Measurements from ENCODE around the gene DYNLT2B.
"Not testable (repeated sequence)": the region's sequence is repeated elsewhere in the genome, so short reads cannot be mapped to it uniquely, and the experiment has no call there.

DYNLT2B gene

GRCh38 chr3:196317687-196318467 lies at the start of gene DYNLT2B:
TSS of gene DYNLT2B (minus strand) at chr3:196318240. CDS start at chr3:196318152, 88 bp downstream.
- TF ChIP-seq CTCF (IDR thresholded peaks at IDR 0.05; ENCODE audit: insufficient read depth, low read depth, low read length, missing control alignments) = no peak
- peak within 1 kb of the TSS; percentile 68 for H3K4me3 ChIP-seq (ENCODE audit: low read depth, low read length)
- DNase-seq (ENCODE audit: low read depth) = peak; percentile 96

DNA sequence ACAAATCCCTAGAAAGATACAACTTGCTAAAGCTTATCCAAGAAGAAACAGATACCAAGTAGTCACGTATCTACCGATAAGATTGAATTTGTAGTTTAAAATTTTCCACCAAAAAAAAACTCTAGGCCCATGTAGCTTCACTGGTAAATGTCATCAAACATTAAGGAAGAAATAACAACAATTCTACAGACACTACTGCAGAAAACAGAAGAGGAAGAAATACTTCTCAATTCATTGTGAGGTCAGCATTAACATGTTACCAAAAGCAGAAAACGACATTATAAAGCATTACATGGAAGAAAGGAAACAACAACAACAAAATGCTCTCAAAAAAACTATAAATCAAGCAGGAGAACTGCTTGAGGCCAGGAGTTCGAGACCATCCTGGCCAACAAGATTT lies 47.7 kb upstream of the DYNLT2B start:
- H3K4me3 ChIP-seq (ENCODE audit: low read depth, low read length) = no peak overlapping the region
- DNase-seq (ENCODE audit: low read depth) = no peak
- no peak for TF ChIP-seq CTCF (IDR thresholded peaks at IDR 0.05; ENCODE audit: insufficient read depth, low read depth, low read length, missing control alignments)

GRCh38 chr3:196360586-196360985 lies 42.5 kb upstream of the DYNLT2B start:
- no peak for DNase-seq (ENCODE audit: low read depth)
- no peak for TF ChIP-seq CTCF (IDR thresholded peaks at IDR 0.05; ENCODE audit: insufficient read depth, low read depth, low read length, missing control alignments)
- H3K4me3 ChIP-seq (ENCODE audit: low read depth, low read length) = no peak overlapping the region

- DNase-seq (ENCODE audit: low read depth); H3K4me3 ChIP-seq (ENCODE audit: low read depth, low read length): not testable (repeated sequence)
Measured at GRCh38 chr3:196358540-196358939, 40.5 kb upstream of the DYNLT2B start.

GRCh38 chr3:196357905-196358304 lies 39.9 kb upstream of the DYNLT2B start:
- no peak for TF ChIP-seq CTCF (IDR thresholded peaks at IDR 0.05; ENCODE audit: insufficient read depth, low read depth, low read length, missing control alignments)
- no peak overlapping the region for H3K4me3 ChIP-seq (ENCODE audit: low read depth, low read length)
- no peak for DNase-seq (ENCODE audit: low read depth)

GRCh38 chr3:196356556-196356955 lies 38.5 kb upstream of the DYNLT2B start:
- TF ChIP-seq CTCF (IDR thresholded peaks at IDR 0.05; ENCODE audit: insufficient read depth, low read depth, low read length, missing control alignments) = no peak
- H3K4me3 ChIP-seq (ENCODE audit: low read depth, low read length) = no peak overlapping the region
- no peak for DNase-seq (ENCODE audit: low read depth)

DNA sequence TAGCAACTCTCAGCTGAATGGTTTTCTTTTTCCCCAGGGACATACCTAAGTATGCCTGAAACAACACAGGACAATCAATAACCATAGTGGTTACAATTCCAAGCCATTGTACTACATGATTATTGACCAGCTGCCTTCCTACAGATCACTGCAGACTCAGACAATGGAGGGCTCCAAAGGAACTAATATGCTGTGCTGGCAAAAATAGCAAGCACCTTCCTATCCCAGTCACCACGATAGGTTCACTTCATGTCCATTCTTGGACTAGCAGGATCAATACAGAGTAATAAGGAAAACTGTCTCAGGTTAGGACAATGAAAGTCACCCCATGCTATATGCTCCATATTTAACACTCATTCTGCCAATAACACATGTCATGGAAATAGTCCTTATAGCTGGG lies 37.6 kb upstream of the DYNLT2B start:
- TF ChIP-seq CTCF (IDR thresholded peaks at IDR 0.05; ENCODE audit: insufficient read depth, low read depth, low read length, missing control alignments) = no peak
- no peak for DNase-seq (ENCODE audit: low read depth)
- H3K4me3 ChIP-seq (ENCODE audit: low read depth, low read length) = no peak overlapping the region
